GM23338 (cell line): ENCODE measurements around the gene OR1K1. TPM values are rescaled to one million over a fixed set of nuclear protein-coding genes. Genes with fewer than 3 reads are reported as not detected.

Source experiments
- ATAC-seq: fragments of 200-7000 bp; cut with Tn5 transposase; 3 replicates; pipeline ENCODE4 v1.9.1; 2020
- DNase-seq: peaks from one replicate; pipeline ENCODE4 v3.0.0-alpha.2; 2015; ENCODE audit warnings: low spot score
- H2AFZ ChIP-seq: fragments of 200-600 bp; sonication (generic); 2 replicates; pipeline ENCODE4 v1.8.0; 2016; ENCODE audit warnings: antibody characterized with exemption, mild to moderate bottlenecking, moderate library complexity
- H3F3A ChIP-seq: fragments of 200-600 bp; sonication (generic); replicated peaks from 2 replicates; pipeline ENCODE4 v1.8.0; 2017; ENCODE audit warnings: antibody characterized with exemption, mixed run types, low read depth
- H3K27ac ChIP-seq: fragments of 200-600 bp; sonication (generic); 2 replicates; pipeline ENCODE4 v1.6.1; 2016; ENCODE audit warnings: low read depth
- H3K27me3 ChIP-seq: fragments of 200-600 bp; sonication (generic); 2 replicates; pipeline ENCODE4 v1.8.0; 2016; ENCODE audit warnings: mild to moderate bottlenecking, mixed run types, moderate library complexity; ENCODE audit not compliant: insufficient read depth
- H3K36me3 ChIP-seq: fragments of 200-600 bp; sonication (generic); 2 replicates; pipeline ENCODE4 v1.8.0; 2016; ENCODE audit warnings: mild to moderate bottlenecking; ENCODE audit not compliant: insufficient read depth
- H3K4me1 ChIP-seq: fragments of 200-600 bp; sonication (generic); 2 replicates; pipeline ENCODE4 v1.8.0; 2016; ENCODE audit warnings: mild to moderate bottlenecking, moderate library complexity; ENCODE audit not compliant: insufficient read depth
- H3K4me2 ChIP-seq: fragments of 200-600 bp; sonication (generic); 2 replicates; pipeline ENCODE4 v1.7.1; 2017; ENCODE audit warnings: mixed run types
- H3K4me3 ChIP-seq: fragments of 200-600 bp; sonication (generic); 2 replicates; pipeline ENCODE4 v1.6.1; 2016; ENCODE audit warnings: mixed run types
- H3K79me2 ChIP-seq: fragments of 200-600 bp; sonication (generic); replicated peaks from 2 replicates; pipeline ENCODE4 v1.8.0; 2017; ENCODE audit warnings: mild to moderate bottlenecking; ENCODE audit not compliant: insufficient read depth
- H3K9me2 ChIP-seq: fragments of 200-600 bp; sonication (generic); 2 replicates; pipeline ENCODE4 v1.8.0; 2017; ENCODE audit not compliant: insufficient read depth
- H4K20me1 ChIP-seq: fragments of 200-600 bp; sonication (generic); replicated peaks from 2 replicates; pipeline ENCODE4 v1.8.0; 2017; ENCODE audit warnings: mild to moderate bottlenecking; ENCODE audit not compliant: insufficient read depth
- H3K27ac Mint-ChIP-seq: 2 replicates; pipeline ENCODE4 v1.8.0; 2020; ENCODE audit warnings: inconsistent platforms, mild to moderate bottlenecking, moderate library complexity, mixed read lengths
- H3K27me3 Mint-ChIP-seq: 3 replicates; pipeline ENCODE4 v1.8.0; 2022; ENCODE audit warnings: low read depth, mild to moderate bottlenecking, moderate library complexity, mixed read lengths, inconsistent platforms; ENCODE audit not compliant: insufficient read depth, poor library complexity
- H3K36me3 Mint-ChIP-seq: 3 replicates; pipeline ENCODE4 v1.8.0; 2021; ENCODE audit warnings: low read depth, mild to moderate bottlenecking, inconsistent platforms, moderate library complexity, mixed read lengths
- H3K4me1 Mint-ChIP-seq: 3 replicates; pipeline ENCODE4 v1.8.0; 2020; ENCODE audit warnings: mild to moderate bottlenecking, inconsistent platforms, mixed read lengths
- H3K4me3 Mint-ChIP-seq: 3 replicates; pipeline ENCODE4 v1.8.0; 2021; ENCODE audit warnings: moderate library complexity, mild to moderate bottlenecking, inconsistent platforms, mixed read lengths
- H3K9me3 Mint-ChIP-seq: 3 replicates; pipeline ENCODE4 v1.8.0; 2020; ENCODE audit warnings: moderate library complexity, mild to moderate bottlenecking, inconsistent platforms, mixed read lengths
- CREB1 ChIP-seq: fragments of 250-450 bp; sonication (Bioruptor Pico); IDR thresholded peaks from 2 replicates; pipeline ENCODE4 v1.5.0; 2020; ENCODE audit warnings: low read depth, mild to moderate bottlenecking, moderate library complexity
- JUNB ChIP-seq: IDR thresholded peaks from one replicate; pipeline ENCODE4 v1.6.1; 2016; ENCODE audit warnings: antibody characterized with exemption; ENCODE audit not compliant: unreplicated experiment
- NANOG ChIP-seq: IDR thresholded peaks from 2 replicates; pipeline ENCODE4 v1.6.1; 2016; ENCODE audit warnings: antibody characterized with exemption, borderline replicate concordance
- ZNF114 ChIP-seq: fragments of 250-450 bp; sonication (Bioruptor Pico); IDR thresholded peaks from 2 replicates; pipeline ENCODE4 v1.5.0; 2020; ENCODE audit warnings: mild to moderate bottlenecking, moderate library complexity
- ZNF331 ChIP-seq: fragments of 250-450 bp; sonication (Bioruptor Pico); IDR thresholded peaks from 2 replicates; pipeline ENCODE4 v1.5.0; 2020; ENCODE audit warnings: low read depth, mild to moderate bottlenecking, moderate library complexity
- polyA plus RNA-seq: library from polyadenylated mRNA; unstranded; fragments of >200 nt; fragmentation: Nextera tagmentation; extraction: Ambion mirVana; gene quantifications from 2 replicates; pipeline ENCODE4 v1.2.1, GENCODE V29; 2016
- total RNA-seq: library from RNA; depleted of rRNA; stranded (reverse); fragments of >200 nt; shearing (Covaris generic); gene quantifications from 2 replicates; pipeline ENCODE4 v1.2.3, GENCODE V29; 2014
- TF ChIP-seq, protein P1 (sequence below), 2 experiments: fragments of 200-600 bp in 1 of 2; sonication (generic) in 1 of 2; conservative IDR thresholded peaks; 2 replicates each; pipeline versions ENCODE4 v1.5.1 to v1.6.1; 2016 to 2017; ENCODE audit warnings: antibody characterized with exemption in 2 of 2, low read depth in 2 of 2, mild to moderate bottlenecking in 2 of 2, moderate library complexity in 1 of 2
- TF ChIP-seq, protein P2 (sequence below): fragments of 250-450 bp; sonication (Bioruptor Pico); IDR thresholded peaks from 2 replicates; pipeline ENCODE4 v1.5.0; 2020; ENCODE audit warnings: mild to moderate bottlenecking, moderate library complexity
- TF ChIP-seq, protein P3 (sequence below): IDR thresholded peaks from 2 replicates; pipeline ENCODE4 v1.6.1; 2016; ENCODE audit warnings: antibody characterized with exemption

OR1K1 gene
- total and polyA plus RNA-seq, 2 experiments from 2014 or later = not detected

DNA sequence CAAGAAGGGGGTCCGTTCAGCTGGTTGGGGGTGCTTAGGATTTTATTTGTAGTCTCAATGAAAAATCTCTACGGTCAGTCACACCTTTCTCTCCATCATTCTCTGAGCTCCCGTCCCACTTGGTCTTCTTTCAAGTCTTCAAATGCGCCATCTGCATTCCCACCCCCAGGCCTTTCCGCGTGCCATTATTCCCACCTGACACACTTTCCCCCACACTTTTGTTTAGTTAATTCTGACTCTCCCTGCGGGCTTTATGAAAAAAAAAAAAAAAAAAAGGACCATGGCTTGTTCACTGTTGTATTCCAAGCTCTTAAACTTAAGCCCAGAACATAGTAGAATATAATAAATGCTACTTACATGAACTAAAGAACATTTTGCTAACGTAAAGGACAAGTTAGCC is 22.9 kb upstream of the OR1K1 start:
- Mint-ChIP-seq H3K36me3 (no peaks in the 10 kb centered on the region; the same call in none of the 3 replicates), H3K4me1 (no peaks in the 10 kb centered on the region)

More for the DNA sequence above, 22.9 kb upstream of the OR1K1 start:
- Histone ChIP-seq H3K79me2 (no peaks in the 10 kb centered on the region), H3K4me1 (no peaks in the 10 kb centered on the region), H3K36me3 (no peaks in the 10 kb centered on the region), H4K20me1 (no peaks in the 10 kb centered on the region), H3F3A (no peaks in the 10 kb centered on the region), H3K27ac (no peak overlapping the region), H3K4me2 (no peak overlapping the region), H3K4me3 (no peak overlapping the region), H3K27me3 (no peaks in the 10 kb centered on the region), H3K9me2 (no peaks in the 10 kb centered on the region), H2AFZ (no peak overlapping the region)
- Mint-ChIP-seq H3K27me3 (no peaks in the 10 kb centered on the region), H3K27ac (no peak overlapping the region), H3K9me3 (peaks cover 80% of the 10 kb centered on the region), H3K4me3 (no peak overlapping the region)
- TF ChIP-seq ZNF114 (no peak), CREB1 (CRISPR knock-in tag) (no peak), ZNF331 (CRISPR knock-in tag) (no peak), NANOG (no peak), JUNB (no peak)
- TF ChIP-seq, protein P1, sequence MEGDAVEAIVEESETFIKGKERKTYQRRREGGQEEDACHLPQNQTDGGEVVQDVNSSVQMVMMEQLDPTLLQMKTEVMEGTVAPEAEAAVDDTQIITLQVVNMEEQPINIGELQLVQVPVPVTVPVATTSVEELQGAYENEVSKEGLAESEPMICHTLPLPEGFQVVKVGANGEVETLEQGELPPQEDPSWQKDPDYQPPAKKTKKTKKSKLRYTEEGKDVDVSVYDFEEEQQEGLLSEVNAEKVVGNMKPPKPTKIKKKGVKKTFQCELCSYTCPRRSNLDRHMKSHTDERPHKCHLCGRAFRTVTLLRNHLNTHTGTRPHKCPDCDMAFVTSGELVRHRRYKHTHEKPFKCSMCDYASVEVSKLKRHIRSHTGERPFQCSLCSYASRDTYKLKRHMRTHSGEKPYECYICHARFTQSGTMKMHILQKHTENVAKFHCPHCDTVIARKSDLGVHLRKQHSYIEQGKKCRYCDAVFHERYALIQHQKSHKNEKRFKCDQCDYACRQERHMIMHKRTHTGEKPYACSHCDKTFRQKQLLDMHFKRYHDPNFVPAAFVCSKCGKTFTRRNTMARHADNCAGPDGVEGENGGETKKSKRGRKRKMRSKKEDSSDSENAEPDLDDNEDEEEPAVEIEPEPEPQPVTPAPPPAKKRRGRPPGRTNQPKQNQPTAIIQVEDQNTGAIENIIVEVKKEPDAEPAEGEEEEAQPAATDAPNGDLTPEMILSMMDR (conservative IDR thresholded peaks at IDR 0.05; ENCODE audit: low read depth in 2 of 2) = no peak
- TF ChIP-seq, protein P2, sequence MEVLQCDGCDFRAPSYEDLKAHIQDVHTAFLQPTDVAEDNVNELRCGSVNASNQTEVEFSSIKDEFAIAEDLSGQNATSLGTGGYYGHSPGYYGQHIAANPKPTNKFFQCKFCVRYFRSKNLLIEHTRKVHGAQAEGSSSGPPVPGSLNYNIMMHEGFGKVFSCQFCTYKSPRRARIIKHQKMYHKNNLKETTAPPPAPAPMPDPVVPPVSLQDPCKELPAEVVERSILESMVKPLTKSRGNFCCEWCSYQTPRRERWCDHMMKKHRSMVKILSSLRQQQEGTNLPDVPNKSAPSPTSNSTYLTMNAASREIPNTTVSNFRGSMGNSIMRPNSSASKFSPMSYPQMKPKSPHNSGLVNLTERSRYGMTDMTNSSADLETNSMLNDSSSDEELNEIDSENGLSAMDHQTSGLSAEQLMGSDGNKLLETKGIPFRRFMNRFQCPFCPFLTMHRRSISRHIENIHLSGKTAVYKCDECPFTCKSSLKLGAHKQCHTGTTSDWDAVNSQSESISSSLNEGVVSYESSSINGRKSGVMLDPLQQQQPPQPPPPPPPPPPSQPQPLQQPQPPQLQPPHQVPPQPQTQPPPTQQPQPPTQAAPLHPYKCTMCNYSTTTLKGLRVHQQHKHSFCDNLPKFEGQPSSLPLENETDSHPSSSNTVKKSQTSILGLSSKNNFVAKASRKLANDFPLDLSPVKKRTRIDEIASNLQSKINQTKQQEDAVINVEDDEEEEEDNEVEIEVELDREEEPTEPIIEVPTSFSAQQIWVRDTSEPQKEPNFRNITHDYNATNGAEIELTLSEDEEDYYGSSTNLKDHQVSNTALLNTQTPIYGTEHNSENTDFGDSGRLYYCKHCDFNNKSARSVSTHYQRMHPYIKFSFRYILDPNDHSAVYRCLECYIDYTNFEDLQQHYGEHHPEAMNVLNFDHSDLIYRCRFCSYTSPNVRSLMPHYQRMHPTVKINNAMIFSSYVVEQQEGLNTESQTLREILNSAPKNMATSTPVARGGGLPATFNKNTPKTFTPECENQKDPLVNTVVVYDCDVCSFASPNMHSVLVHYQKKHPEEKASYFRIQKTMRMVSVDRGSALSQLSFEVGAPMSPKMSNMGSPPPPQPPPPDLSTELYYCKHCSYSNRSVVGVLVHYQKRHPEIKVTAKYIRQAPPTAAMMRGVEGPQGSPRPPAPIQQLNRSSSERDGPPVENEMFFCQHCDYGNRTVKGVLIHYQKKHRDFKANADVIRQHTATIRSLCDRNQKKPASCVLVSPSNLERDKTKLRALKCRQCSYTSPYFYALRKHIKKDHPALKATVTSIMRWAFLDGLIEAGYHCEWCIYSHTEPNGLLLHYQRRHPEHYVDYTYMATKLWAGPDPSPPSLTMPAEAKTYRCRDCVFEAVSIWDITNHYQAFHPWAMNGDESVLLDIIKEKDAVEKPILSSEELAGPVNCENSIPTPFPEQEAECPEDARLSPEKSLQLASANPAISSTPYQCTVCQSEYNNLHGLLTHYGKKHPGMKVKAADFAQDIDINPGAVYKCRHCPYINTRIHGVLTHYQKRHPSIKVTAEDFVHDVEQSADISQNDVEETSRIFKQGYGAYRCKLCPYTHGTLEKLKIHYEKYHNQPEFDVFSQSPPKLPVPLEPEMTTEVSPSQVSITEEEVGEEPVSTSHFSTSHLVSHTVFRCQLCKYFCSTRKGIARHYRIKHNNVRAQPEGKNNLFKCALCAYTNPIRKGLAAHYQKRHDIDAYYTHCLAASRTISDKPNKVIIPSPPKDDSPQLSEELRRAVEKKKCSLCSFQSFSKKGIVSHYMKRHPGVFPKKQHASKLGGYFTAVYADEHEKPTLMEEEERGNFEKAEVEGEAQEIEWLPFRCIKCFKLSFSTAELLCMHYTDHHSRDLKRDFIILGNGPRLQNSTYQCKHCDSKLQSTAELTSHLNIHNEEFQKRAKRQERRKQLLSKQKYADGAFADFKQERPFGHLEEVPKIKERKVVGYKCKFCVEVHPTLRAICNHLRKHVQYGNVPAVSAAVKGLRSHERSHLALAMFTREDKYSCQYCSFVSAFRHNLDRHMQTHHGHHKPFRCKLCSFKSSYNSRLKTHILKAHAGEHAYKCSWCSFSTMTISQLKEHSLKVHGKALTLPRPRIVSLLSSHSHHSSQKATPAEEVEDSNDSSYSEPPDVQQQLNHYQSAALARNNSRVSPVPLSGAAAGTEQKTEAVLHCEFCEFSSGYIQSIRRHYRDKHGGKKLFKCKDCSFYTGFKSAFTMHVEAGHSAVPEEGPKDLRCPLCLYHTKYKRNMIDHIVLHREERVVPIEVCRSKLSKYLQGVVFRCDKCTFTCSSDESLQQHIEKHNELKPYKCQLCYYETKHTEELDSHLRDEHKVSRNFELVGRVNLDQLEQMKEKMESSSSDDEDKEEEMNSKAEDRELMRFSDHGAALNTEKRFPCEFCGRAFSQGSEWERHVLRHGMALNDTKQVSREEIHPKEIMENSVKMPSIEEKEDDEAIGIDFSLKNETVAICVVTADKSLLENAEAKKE (CRISPR knock-in tag) = no peak
- TF ChIP-seq, protein P3, sequence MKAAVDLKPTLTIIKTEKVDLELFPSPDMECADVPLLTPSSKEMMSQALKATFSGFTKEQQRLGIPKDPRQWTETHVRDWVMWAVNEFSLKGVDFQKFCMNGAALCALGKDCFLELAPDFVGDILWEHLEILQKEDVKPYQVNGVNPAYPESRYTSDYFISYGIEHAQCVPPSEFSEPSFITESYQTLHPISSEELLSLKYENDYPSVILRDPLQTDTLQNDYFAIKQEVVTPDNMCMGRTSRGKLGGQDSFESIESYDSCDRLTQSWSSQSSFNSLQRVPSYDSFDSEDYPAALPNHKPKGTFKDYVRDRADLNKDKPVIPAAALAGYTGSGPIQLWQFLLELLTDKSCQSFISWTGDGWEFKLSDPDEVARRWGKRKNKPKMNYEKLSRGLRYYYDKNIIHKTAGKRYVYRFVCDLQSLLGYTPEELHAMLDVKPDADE = no peak
- no peak for ATAC-seq
- no peak for DNase-seq
